ENCODE data around the gene C3orf38.

C3orf38 gene

GRCh38 chr3:88113311-88114162 lies 36.2 kb upstream of the C3orf38 start:
- ChIA-PET POLR2A (interaction anchor here (1.4 kb wide), 1 partner anchor 55 kb away, joined by 4 read pairs; the partner anchor contains the start of genes CGGBP1 and ZNF654), CTCF (interaction anchor here (0.6 to 2.7 kb wide), 24 partner anchors 8 to 854 kb away, joined by 3 to 12 read pairs (median 3); no protein-coding TSS in a partner anchor)
- Histone ChIP-seq H3K27ac (ENCODE audit: extremely low read depth, low read depth, low read length) (no peak overlapping the region), H3K9me3 (ENCODE audit: control insufficient read depth, insufficient read depth, low read depth, low read length) (no peaks in the 10 kb centered on the region), H3K4me3 (ENCODE audit: low read depth, low read length) (no peak overlapping the region), H3K4me1 (ENCODE audit: control insufficient read depth, insufficient read depth, low read length) (no peaks in the 10 kb centered on the region), H3K36me3 (ENCODE audit: control insufficient read depth in 2 of 2, insufficient read depth in 1 of 2, low read length in 2 of 2) (peaks cover 0 to 12% of the 10 kb centered on the region in 2 experiments; a peak in 1 of 3 replicates)
- no peak for TF ChIP-seq ZSCAN4 (tag by site-specific recombination; IDR thresholded peaks at IDR 0.05)
- TF ChIP-seq SALL2 (tag by site-specific recombination; IDR thresholded peaks at IDR 0.05; ENCODE audit: borderline replicate concordance), result no peak
- TF ChIP-seq ZNF214 (tag by site-specific recombination; IDR thresholded peaks at IDR 0.05; ENCODE audit: borderline replicate concordance), result no peak
- peak; percentile 65 for TF ChIP-seq ZNF654 (tag by site-specific recombination; IDR thresholded peaks at IDR 0.05; ENCODE audit: low read depth)
- TF ChIP-seq ZNF747 (tag by site-specific recombination; IDR thresholded peaks at IDR 0.05), result no peak
- TF ChIP-seq ZNF391 (tag by site-specific recombination; IDR thresholded peaks at IDR 0.05; ENCODE audit: borderline replicate concordance, low read depth), result no peak

- Histone ChIP-seq H3K4me3 (ENCODE audit: low read depth, low read length) (no peak overlapping the region), H3K9me3 (ENCODE audit: control insufficient read depth, insufficient read depth, low read depth, low read length) (no peaks in the 10 kb centered on the region), H3K4me1 (ENCODE audit: control insufficient read depth, insufficient read depth, low read length) (no peaks in the 10 kb centered on the region), H3K36me3 (ENCODE audit: control insufficient read depth in 2 of 2, insufficient read depth in 1 of 2, low read length in 2 of 2) (peaks cover 0 to 12% of the 10 kb centered on the region in 2 experiments; a peak in 1 of 3 replicates), H3K27ac (ENCODE audit: extremely low read depth, low read depth, low read length) (no peak overlapping the region)
- no peak for TF ChIP-seq ZNF175 (tag by site-specific recombination; IDR thresholded peaks at IDR 0.05)
- TF ChIP-seq ZNF266 (tag by site-specific recombination; IDR thresholded peaks at IDR 0.05; ENCODE audit: low read depth), result no peak
- no peak for TF ChIP-seq OVOL3 (tag by site-specific recombination; IDR thresholded peaks at IDR 0.05)
- TF ChIP-seq ZNF19 (tag by site-specific recombination; IDR thresholded peaks at IDR 0.05; ENCODE audit: low read depth), result no peak
- TF ChIP-seq ZNF140 (tag by site-specific recombination; IDR thresholded peaks at IDR 0.05), result no peak
- no peak for TF ChIP-seq ZBTB1 (tag by site-specific recombination; IDR thresholded peaks at IDR 0.05)
- TF ChIP-seq, protein P1, sequence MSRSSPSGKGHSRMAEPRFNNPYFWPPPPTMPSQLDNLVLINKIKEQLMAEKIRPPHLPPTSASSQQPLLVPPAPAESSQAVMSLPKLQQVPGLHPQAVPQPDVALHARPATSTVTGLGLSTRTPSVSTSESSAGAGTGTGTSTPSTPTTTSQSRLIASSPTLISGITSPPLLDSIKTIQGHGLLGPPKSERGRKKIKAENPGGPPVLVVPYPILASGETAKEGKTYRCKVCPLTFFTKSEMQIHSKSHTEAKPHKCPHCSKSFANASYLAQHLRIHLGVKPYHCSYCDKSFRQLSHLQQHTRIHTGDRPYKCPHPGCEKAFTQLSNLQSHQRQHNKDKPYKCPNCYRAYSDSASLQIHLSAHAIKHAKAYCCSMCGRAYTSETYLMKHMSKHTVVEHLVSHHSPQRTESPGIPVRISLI (tag by site-specific recombination; IDR thresholded peaks at IDR 0.05), result no peak
- TF ChIP-seq SETDB1 (IDR thresholded peaks at IDR 0.05; ENCODE audit: insufficient read length, low read length), result no peak
- no peak for TF ChIP-seq ZFP69B (tag by site-specific recombination; IDR thresholded peaks at IDR 0.05)
- no peak for TF ChIP-seq HIC1 (tag by site-specific recombination; IDR thresholded peaks at IDR 0.05)
- no peak for TF ChIP-seq KLF9 (tag by site-specific recombination; IDR thresholded peaks at IDR 0.05; ENCODE audit: low read depth)
- TF ChIP-seq ZNF624 (tag by site-specific recombination; IDR thresholded peaks at IDR 0.05), result no peak
- TF ChIP-seq ZNF510 (tag by site-specific recombination; IDR thresholded peaks at IDR 0.05; ENCODE audit: insufficient replicate concordance), result no peak
- TF ChIP-seq ZNF366 (tag by site-specific recombination; conservative IDR thresholded peaks at IDR 0.05), result no peak
- ChIA-PET POLR2A (no interaction called here), CTCF (interaction anchor here (0.6 to 2.7 kb wide), 2 partner anchors 9 to 16 kb away, joined by 3 to 12 read pairs; no protein-coding TSS in a partner anchor)
Measured at GRCh38 chr3:88114878-88115549, 34.7 kb upstream of the C3orf38 start.

All from HEK293 (cell line).